ENCODE data around the gene BCR. TPM values are rescaled to one million over a fixed set of nuclear protein-coding genes. Genes with fewer than 3 reads are reported as not detected.
"Not testable (repeated sequence)": the region's sequence is repeated elsewhere in the genome, so short reads cannot be mapped to it uniquely, and the experiment has no call there.

The BCR gene
- total RNA-seq, 1 donor from 2014 or later, result 78.3 TPM

GRCh38 chr22:23364389-23364788 lies 184.1 kb downstream of the BCR start:
- intact Hi-C loops (cut with DNase I), result no loop called here
- DNase-seq (no peak), ATAC-seq (no peak)
- Histone ChIP-seq H3K9me3 (no peaks in the 10 kb centered on the region), H3K4me1 (no peaks in the 10 kb centered on the region), H3K27me3 (no peaks in the 10 kb centered on the region), H3K36me3 (no peaks in the 10 kb centered on the region), H3K27ac (no peak overlapping the region), H3K4me3 (no peak overlapping the region)
- TF ChIP-seq CTCF (IDR thresholded peaks at IDR 0.05), result no peak

- Histone ChIP-seq H3K9me3 (no peaks in the 10 kb centered on the region), H3K36me3 (no peaks in the 10 kb centered on the region), H3K27ac (no peak overlapping the region), H3K4me3 (no peak overlapping the region), H3K4me1 (no peaks in the 10 kb centered on the region), H3K27me3 (no peaks in the 10 kb centered on the region)
- DNase-seq (no peak), ATAC-seq (no peak)
- intact Hi-C loops (cut with DNase I), result no loop called here
- no peak for TF ChIP-seq CTCF (IDR thresholded peaks at IDR 0.05)
These were observed 185.2 kb downstream of the BCR start for GRCh38 chr22:23365524-23365923.

GRCh38 chr22:23365961-23366360 lies 185.7 kb downstream of the BCR start:
- ATAC-seq, result no peak
- no peak for TF ChIP-seq CTCF (IDR thresholded peaks at IDR 0.05)
- DNase-seq, result no peak
- intact Hi-C loops (cut with DNase I), result no loop called here
- Histone ChIP-seq H3K27ac (no peak overlapping the region), H3K36me3 (no peaks in the 10 kb centered on the region), H3K4me1 (no peaks in the 10 kb centered on the region), H3K4me3 (no peak overlapping the region), H3K9me3 (no peaks in the 10 kb centered on the region), H3K27me3 (no peaks in the 10 kb centered on the region)

GRCh38 chr22:23367196-23367595 lies 186.9 kb downstream of the BCR start:
- DNase-seq; intact Hi-C loops (cut with DNase I); H3K36me3 ChIP-seq; H3K27me3 ChIP-seq; ATAC-seq; H3K9me3 ChIP-seq; H3K4me3 ChIP-seq; H3K27ac ChIP-seq; H3K4me1 ChIP-seq: not testable (repeated sequence)

Other genes with a start within 250 kb of the BCR start
- 3.0 TPM for gene GNAZ, start 110.0 kb upstream of the BCR start, total RNA-seq
- not detected for gene RSPH14, start 38.5 kb upstream of the BCR start, total RNA-seq
- 3.8 TPM for gene RAB36, start 35.0 kb upstream of the BCR start, total RNA-seq

Data from upper lobe of right lung (tissue), 1 donor.